ENCODE data around the gene COG7.
"Not testable (repeated sequence)": the region's sequence is repeated elsewhere in the genome, so short reads cannot be mapped to it uniquely, and the experiment has no call there.

GRCh38 chr16:23381702-23382101 lies 71.3 kb downstream of the COG7 start:
- TF ChIP-seq POLR2AphosphoS5 (IDR thresholded peaks at IDR 0.05; ENCODE audit: borderline replicate concordance, low read depth, low read length); EZH2 (IDR thresholded peaks at IDR 0.05); FOXP2 (optimal IDR thresholded peaks at IDR 0.05; ENCODE audit: control extremely low read depth, extremely low read length, insufficient read depth): not testable (repeated sequence)

Measured in SK-N-MC (cell line).